IPS-18c (cell line): ENCODE data around the gene ATP5F1D.

Source experiments
- H3K4me3 ChIP-seq: 2 replicates; pipeline ENCODE4 v1.7.0; 2013; ENCODE audit warnings: low read depth, mild to moderate bottlenecking, low read length, moderate library complexity; ENCODE audit not compliant: insufficient read depth
- H3K9me3 ChIP-seq: one replicate; pipeline ENCODE4 v1.6.1; 2013; ENCODE audit warnings: mild to moderate bottlenecking, low read length, moderate library complexity; ENCODE audit not compliant: control insufficient read depth, insufficient read depth

Gene ATP5F1D

GRCh38 chr19:1280636-1281568 lies 39.4 kb downstream of the ATP5F1D start:
- no peaks in the 10 kb centered on the region for H3K9me3 ChIP-seq
- H3K4me3 ChIP-seq = no peak overlapping the region

- H3K4me3 ChIP-seq = no peak overlapping the region
Observed at GRCh38 chr19:1281569-1282287, 40.2 kb downstream of the ATP5F1D start.

GRCh38 chr19:1282588-1283206 lies 41.1 kb downstream of the ATP5F1D start:
- no peaks in the 10 kb centered on the region for H3K9me3 ChIP-seq
- no peak overlapping the region for H3K4me3 ChIP-seq

More at GRCh38 chr19:1281569-1282287, 40.2 kb downstream of the ATP5F1D start:
- H3K9me3 ChIP-seq = no peaks in the 10 kb centered on the region

GRCh38 chr19:1283207-1283916 lies 41.8 kb downstream of the ATP5F1D start:
- Histone ChIP-seq H3K4me3 (no peak overlapping the region), H3K9me3 (no peaks in the 10 kb centered on the region)

GRCh38 chr19:1283917-1284292 lies 42.4 kb downstream of the ATP5F1D start:
- Histone ChIP-seq H3K4me3 (no peak overlapping the region), H3K9me3 (no peaks in the 10 kb centered on the region)

GRCh38 chr19:1284293-1284978 lies 42.9 kb downstream of the ATP5F1D start:
- Histone ChIP-seq H3K9me3 (no peaks in the 10 kb centered on the region), H3K4me3 (no peak overlapping the region)

- Histone ChIP-seq H3K4me3 (peak overlapping the region; percentile 31; the same call in 1 of the 2 replicates), H3K9me3 (no peaks in the 10 kb centered on the region)
Observed at GRCh38 chr19:1284979-1285736, 43.6 kb downstream of the ATP5F1D start.

- H3K4me3 ChIP-seq = peak within 1 kb of the TSS; percentile 55
- no peaks in the 10 kb centered on the region for H3K9me3 ChIP-seq
Observed at GRCh38 chr19:1285737-1286360, 44.3 kb downstream of the ATP5F1D start, which contains the start of gene EFNA2. Gene EFNA2 (plus strand): TSS chr19:1285873. CDS start chr19:1286169, 296 bp downstream.

DNA sequence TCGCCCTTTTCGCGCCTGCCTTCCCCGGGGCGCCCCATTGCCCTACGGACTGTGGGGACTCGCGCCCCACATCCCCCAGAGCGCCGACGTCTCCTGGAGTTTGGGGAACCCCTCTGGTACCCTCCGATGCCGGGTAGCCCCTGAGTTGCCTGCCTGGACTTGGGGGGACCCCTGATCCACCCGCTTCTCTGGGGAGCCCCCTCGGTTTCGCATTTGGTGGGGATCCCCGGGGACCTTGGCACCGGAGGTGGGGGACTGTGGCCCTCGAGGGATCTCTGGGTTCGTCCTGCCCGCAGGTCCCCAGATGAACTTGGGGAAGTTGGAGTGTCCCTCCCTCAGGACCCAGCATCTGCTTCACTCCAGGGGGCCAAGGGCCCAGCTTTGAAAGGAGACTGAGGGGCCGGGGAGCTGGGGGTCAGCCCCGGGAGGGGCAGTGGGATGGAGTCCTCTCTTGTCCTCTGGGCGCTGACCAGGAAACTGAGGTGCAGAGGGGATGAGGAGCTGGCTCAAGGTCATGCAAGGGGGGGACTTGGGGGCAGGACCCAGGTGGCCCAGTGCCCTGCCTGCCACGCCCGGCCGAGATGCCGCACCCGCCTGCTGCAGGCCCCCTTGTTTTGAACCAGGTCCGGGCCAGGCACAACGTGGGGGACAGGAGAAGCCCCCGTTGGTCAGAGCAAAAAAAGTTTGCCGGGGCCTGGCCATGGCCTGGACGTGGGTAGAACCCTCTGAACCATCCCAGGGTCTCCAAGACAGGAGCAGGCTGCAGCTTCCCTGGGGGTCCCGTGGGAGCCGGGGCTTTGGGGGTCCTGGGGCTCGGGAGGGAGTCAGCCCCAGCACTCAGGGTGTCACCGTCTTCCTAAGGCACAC lies 45.2 kb downstream of the ATP5F1D start:
- no peaks in the 10 kb centered on the region for H3K9me3 ChIP-seq
- H3K4me3 ChIP-seq = peak overlapping the region; percentile 55

GRCh38 chr19:1287354-1288225 lies 46.0 kb downstream of the ATP5F1D start:
- Histone ChIP-seq H3K4me3 (no peak overlapping the region), H3K9me3 (no peaks in the 10 kb centered on the region)

- Histone ChIP-seq H3K9me3 (no peaks in the 10 kb centered on the region), H3K4me3 (no peak overlapping the region)
Observed at GRCh38 chr19:1288226-1288612, 46.7 kb downstream of the ATP5F1D start.

GRCh38 chr19:1288833-1289685 lies 47.5 kb downstream of the ATP5F1D start:
- Histone ChIP-seq H3K4me3 (no peak overlapping the region), H3K9me3 (no peaks in the 10 kb centered on the region)

DNA sequence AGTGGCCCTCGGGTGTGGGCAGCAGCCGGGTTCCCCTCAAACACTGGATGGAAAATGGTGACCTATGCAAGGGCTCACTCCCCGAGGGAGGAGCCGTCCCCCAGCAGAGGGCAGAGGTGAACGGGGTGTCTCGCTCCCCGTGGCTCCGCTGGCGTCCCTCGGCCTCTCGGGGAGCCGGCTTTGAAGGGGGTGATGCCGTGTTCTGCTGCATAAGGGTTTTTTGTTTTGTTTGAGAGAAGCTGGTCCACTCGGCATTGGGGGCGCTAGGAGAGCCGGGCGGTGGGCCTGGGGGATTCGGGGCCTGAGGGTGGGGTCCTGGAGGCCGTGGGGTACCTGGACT lies 48.1 kb downstream of the ATP5F1D start:
- Histone ChIP-seq H3K4me3 (no peak overlapping the region), H3K9me3 (no peaks in the 10 kb centered on the region)
